Measurements from ENCODE around the gene VEGFD.

The VEGFD gene

GRCh38 chrX:15350329-15350996 lies 33.8 kb downstream of the VEGFD start:
- TF ChIP-seq CTCF (IDR thresholded peaks at IDR 0.05; ENCODE audit: low read depth, low read length) = no peak
- no peak for DNase-seq (ENCODE audit: low read depth in 2 of 2)
- no peak overlapping the region for H3K4me3 ChIP-seq (replicated peaks in 1 of 2; ENCODE audit: low read depth in 2 of 2, low read length in 2 of 2)

- DNase-seq (ENCODE audit: low read depth in 2 of 2) = peak; percentile 76 to 81
- H3K4me3 ChIP-seq (replicated peaks in 1 of 2; ENCODE audit: low read depth in 2 of 2, low read length in 2 of 2) = no peak overlapping the region
- peak; percentile 34 for TF ChIP-seq CTCF (IDR thresholded peaks at IDR 0.05; ENCODE audit: low read depth, low read length)
Measured at GRCh38 chrX:15349046-15349445, 35.2 kb downstream of the VEGFD start.

- no peak for DNase-seq (ENCODE audit: low read depth in 2 of 2)
- H3K4me3 ChIP-seq (replicated peaks in 1 of 2; ENCODE audit: low read depth in 2 of 2, low read length in 2 of 2) = no peak overlapping the region
- TF ChIP-seq CTCF (IDR thresholded peaks at IDR 0.05; ENCODE audit: low read depth, low read length) = no peak
Measured at GRCh38 chrX:15345976-15346375, 38.2 kb downstream of the VEGFD start.

GRCh38 chrX:15344106-15344505 lies 40.1 kb downstream of the VEGFD start:
- no peak for TF ChIP-seq CTCF (IDR thresholded peaks at IDR 0.05; ENCODE audit: low read depth, low read length)
- H3K4me3 ChIP-seq (replicated peaks in 1 of 2; ENCODE audit: low read depth in 2 of 2, low read length in 2 of 2) = no peak overlapping the region
- no peak for DNase-seq (ENCODE audit: low read depth in 2 of 2)

- DNase-seq (ENCODE audit: low read depth in 2 of 2) = peak; percentile 61 to 65
- no peak overlapping the region for H3K4me3 ChIP-seq (replicated peaks in 1 of 2; ENCODE audit: low read depth in 2 of 2, low read length in 2 of 2)
- no peak for TF ChIP-seq CTCF (IDR thresholded peaks at IDR 0.05; ENCODE audit: low read depth, low read length)
Measured at GRCh38 chrX:15343075-15343476, 41.1 kb downstream of the VEGFD start.

- no peak for TF ChIP-seq CTCF (IDR thresholded peaks at IDR 0.05; ENCODE audit: low read depth, low read length)
- no peak for DNase-seq (ENCODE audit: low read depth in 2 of 2)
- no peak overlapping the region for H3K4me3 ChIP-seq (replicated peaks in 1 of 2; ENCODE audit: low read depth in 2 of 2, low read length in 2 of 2)
Measured at GRCh38 chrX:15340867-15341266, 43.3 kb downstream of the VEGFD start.

- DNase-seq (ENCODE audit: low read depth in 2 of 2) = peak; percentile 75 to 77
- H3K4me3 ChIP-seq (replicated peaks in 1 of 2; ENCODE audit: low read depth in 2 of 2, low read length in 2 of 2) = peak overlapping the region; percentile 40 to 41
- TF ChIP-seq CTCF (IDR thresholded peaks at IDR 0.05; ENCODE audit: low read depth, low read length) = no peak
Measured at GRCh38 chrX:15336023-15336413, 48.2 kb downstream of the VEGFD start.

Data from cardiac fibroblast (primary cell).